Measurements from ENCODE around the gene SIRT5.

SIRT5 gene

GRCh38 chr6:13568970-13569369 lies 5.4 kb upstream of the SIRT5 start:
- Histone ChIP-seq H2BK120ac (ENCODE audit: low read depth, low read length) (no peak overlapping the region), H4K8ac (ENCODE audit: low read length) (no peak overlapping the region), H2AFZ (ENCODE audit: low read depth, low read length) (no peak overlapping the region), H3K79me1 (replicated peaks; ENCODE audit: low read length, poor library complexity, severe bottlenecking) (peaks cover 9% of the 10 kb centered on the region), H2BK5ac (ENCODE audit: low read depth, low read length, poor library complexity, severe bottlenecking) (no peak overlapping the region), H3K36me3 (ENCODE audit: control insufficient read depth in 1 of 2, insufficient read depth in 2 of 2, low read depth in 1 of 2, low read length in 2 of 2) (peaks cover 0 to 7% of the 10 kb centered on the region in 2 experiments), H2BK15ac (ENCODE audit: low read depth, poor library complexity, severe bottlenecking) (no peak overlapping the region), H3K9me3 (ENCODE audit: control insufficient read depth, low read length) (no peaks in the 10 kb centered on the region), H3K18ac (ENCODE audit: low read depth in 1 of 2, low read length in 2 of 2) (no peak overlapping the region), H3K4ac (ENCODE audit: low read depth in 1 of 2, low read length in 2 of 2) (no peak overlapping the region), H3K4me3 (ENCODE audit: insufficient read depth in 1 of 2, low read depth in 1 of 2, low read length in 2 of 2) (no peak overlapping the region), H3K23ac (ENCODE audit: low read length in 2 of 2) (no peak overlapping the region), H3K27me3 (ENCODE audit: control insufficient read depth in 1 of 2, insufficient read depth in 1 of 2, low read length in 2 of 2) (peaks cover 2 to 30% of the 10 kb centered on the region in 2 experiments), H2AK5ac (ENCODE audit: low read length, severe bottlenecking) (no peak overlapping the region), H3K4me2 (ENCODE audit: low read length, poor library complexity, severe bottlenecking) (no peak overlapping the region), H3K14ac (ENCODE audit: low read length in 2 of 2) (no peak overlapping the region), H2BK12ac (ENCODE audit: low read length in 2 of 2) (no peak overlapping the region), H3K27ac (ENCODE audit: low read length, poor library complexity, severe bottlenecking) (no peak overlapping the region), H4K91ac (ENCODE audit: low read length) (no peak overlapping the region), H3K4me1 (ENCODE audit: control insufficient read depth, insufficient read depth, low read depth, low read length) (no peaks in the 10 kb centered on the region), H3K9ac (ENCODE audit: low read length) (no peak overlapping the region)
- WGBS, result 96% methylated on average over 4 of the region's 5 CpGs
- no peak for DNase-seq

- no peak overlapping the region for H3K27ac ChIP-seq (ENCODE audit: low read length, poor library complexity, severe bottlenecking)
- no peak overlapping the region for H3K23ac ChIP-seq (ENCODE audit: low read length in 2 of 2)
- no peak overlapping the region for H3K14ac ChIP-seq (ENCODE audit: low read length in 2 of 2)
- DNase-seq, result no peak
- H3K4me3 ChIP-seq (ENCODE audit: insufficient read depth in 1 of 2, low read depth in 1 of 2, low read length in 2 of 2), result no peak overlapping the region
- H2BK120ac ChIP-seq (ENCODE audit: low read depth, low read length), result no peak overlapping the region
- 92% methylated on average over 6 of the region's 7 CpGs for WGBS
- no peak overlapping the region for H3K18ac ChIP-seq (ENCODE audit: low read depth in 1 of 2, low read length in 2 of 2)
- H4K91ac ChIP-seq (ENCODE audit: low read length), result no peak overlapping the region
- peaks cover 0 to 7% of the 10 kb centered on the region in 2 experiments for H3K36me3 ChIP-seq (ENCODE audit: control insufficient read depth in 1 of 2, insufficient read depth in 2 of 2, low read depth in 1 of 2, low read length in 2 of 2)
- no peak overlapping the region for H3K9ac ChIP-seq (ENCODE audit: low read length)
- no peak overlapping the region for H4K8ac ChIP-seq (ENCODE audit: low read length)
- H3K4me1 ChIP-seq (ENCODE audit: control insufficient read depth, insufficient read depth, low read depth, low read length), result peaks cover 5% of the 10 kb centered on the region
- no peak overlapping the region for H2BK15ac ChIP-seq (ENCODE audit: low read depth, poor library complexity, severe bottlenecking)
- H2BK12ac ChIP-seq (ENCODE audit: low read length in 2 of 2), result no peak overlapping the region
- no peak overlapping the region for H3K4me2 ChIP-seq (ENCODE audit: low read length, poor library complexity, severe bottlenecking)
- no peak overlapping the region for H2AFZ ChIP-seq (ENCODE audit: low read depth, low read length)
- no peak overlapping the region for H2AK5ac ChIP-seq (ENCODE audit: low read length, severe bottlenecking)
- no peak overlapping the region for H2BK5ac ChIP-seq (ENCODE audit: low read depth, low read length, poor library complexity, severe bottlenecking)
- H3K79me1 ChIP-seq (replicated peaks; ENCODE audit: low read length, poor library complexity, severe bottlenecking), result peaks cover 13% of the 10 kb centered on the region
- H3K4ac ChIP-seq (ENCODE audit: low read depth in 1 of 2, low read length in 2 of 2), result no peak overlapping the region
- no peaks in the 10 kb centered on the region for H3K9me3 ChIP-seq (ENCODE audit: control insufficient read depth, low read length)
- H3K27me3 ChIP-seq (ENCODE audit: control insufficient read depth in 1 of 2, insufficient read depth in 1 of 2, low read length in 2 of 2), result peaks cover 0 to 13% of the 10 kb centered on the region in 2 experiments
Measured at GRCh38 chr6:13572240-13572639, 2.2 kb upstream of the SIRT5 start.

GRCh38 chr6:13572951-13573654 lies 1.3 kb upstream of the SIRT5 start:
- Histone ChIP-seq H3K79me1 (replicated peaks; ENCODE audit: low read length, poor library complexity, severe bottlenecking) (peaks cover 13% of the 10 kb centered on the region), H3K23ac (ENCODE audit: low read length in 2 of 2) (peak overlapping the region in 1 of 2 experiments; percentile 49), H3K36me3 (ENCODE audit: control insufficient read depth in 1 of 2, insufficient read depth in 2 of 2, low read depth in 1 of 2, low read length in 2 of 2) (peaks cover 0 to 7% of the 10 kb centered on the region in 2 experiments), H3K27ac (ENCODE audit: low read length, poor library complexity, severe bottlenecking) (no peak overlapping the region), H2BK120ac (ENCODE audit: low read depth, low read length) (no peak overlapping the region), H4K91ac (ENCODE audit: low read length) (no peak overlapping the region), H2AK5ac (ENCODE audit: low read length, severe bottlenecking) (peak overlapping the region; percentile 31), H3K9ac (ENCODE audit: low read length) (peak overlapping the region; percentile 92), H3K27me3 (ENCODE audit: control insufficient read depth in 1 of 2, insufficient read depth in 1 of 2, low read length in 2 of 2) (peaks cover 0 to 11% of the 10 kb centered on the region in 2 experiments), H3K9me3 (ENCODE audit: control insufficient read depth, low read length) (no peaks in the 10 kb centered on the region), H3K4me2 (ENCODE audit: low read length, poor library complexity, severe bottlenecking) (peak overlapping the region; percentile 95), H2BK15ac (ENCODE audit: low read depth, poor library complexity, severe bottlenecking) (no peak overlapping the region), H2AFZ (ENCODE audit: low read depth, low read length) (no peak overlapping the region), H2BK12ac (ENCODE audit: low read length in 2 of 2) (no peak overlapping the region), H3K18ac (ENCODE audit: low read depth in 1 of 2, low read length in 2 of 2) (no peak overlapping the region), H4K8ac (ENCODE audit: low read length) (peak overlapping the region; percentile 61), H3K4me3 (ENCODE audit: insufficient read depth in 1 of 2, low read depth in 1 of 2, low read length in 2 of 2) (peak overlapping the region in 1 of 2 experiments; percentile 93), H3K4me1 (ENCODE audit: control insufficient read depth, insufficient read depth, low read depth, low read length) (peaks cover 5% of the 10 kb centered on the region), H3K14ac (ENCODE audit: low read length in 2 of 2) (no peak overlapping the region), H2BK5ac (ENCODE audit: low read depth, low read length, poor library complexity, severe bottlenecking) (no peak overlapping the region), H3K4ac (ENCODE audit: low read depth in 1 of 2, low read length in 2 of 2) (no peak overlapping the region)
- 93% methylated on average over 14 of the region's 16 CpGs for WGBS
- no peak for DNase-seq

- H3K9me3 ChIP-seq (ENCODE audit: control insufficient read depth, low read length), result no peaks in the 10 kb centered on the region
- no peak overlapping the region for H2BK5ac ChIP-seq (ENCODE audit: low read depth, low read length, poor library complexity, severe bottlenecking)
- H3K4ac ChIP-seq (ENCODE audit: low read depth in 1 of 2, low read length in 2 of 2), result peak overlapping the region in 1 of 2 experiments; percentile 63
- H3K4me1 ChIP-seq (ENCODE audit: control insufficient read depth, insufficient read depth, low read depth, low read length), result peaks cover 5% of the 10 kb centered on the region
- H2AFZ ChIP-seq (ENCODE audit: low read depth, low read length), result peak overlapping the region; percentile 76
- peak overlapping the region in 1 of 2 experiments; percentile 49 for H3K23ac ChIP-seq (ENCODE audit: low read length in 2 of 2)
- H3K9ac ChIP-seq (ENCODE audit: low read length), result peak overlapping the region; percentile 92
- H2BK15ac ChIP-seq (ENCODE audit: low read depth, poor library complexity, severe bottlenecking), result no peak overlapping the region
- no peak overlapping the region for H2BK12ac ChIP-seq (ENCODE audit: low read length in 2 of 2)
- peaks cover 0 to 11% of the 10 kb centered on the region in 2 experiments for H3K27me3 ChIP-seq (ENCODE audit: control insufficient read depth in 1 of 2, insufficient read depth in 1 of 2, low read length in 2 of 2)
- H3K27ac ChIP-seq (ENCODE audit: low read length, poor library complexity, severe bottlenecking), result peak overlapping the region; percentile 5
- H3K4me3 ChIP-seq (ENCODE audit: insufficient read depth in 1 of 2, low read depth in 1 of 2, low read length in 2 of 2), result peak overlapping the region; percentile 53 to 93
- H3K36me3 ChIP-seq (ENCODE audit: control insufficient read depth in 1 of 2, insufficient read depth in 2 of 2, low read depth in 1 of 2, low read length in 2 of 2), result peaks cover 0 to 7% of the 10 kb centered on the region in 2 experiments
- peak overlapping the region; percentile 31 for H2AK5ac ChIP-seq (ENCODE audit: low read length, severe bottlenecking)
- peak; percentile 56 for DNase-seq
- H2BK120ac ChIP-seq (ENCODE audit: low read depth, low read length), result peak overlapping the region; percentile 43
- H3K14ac ChIP-seq (ENCODE audit: low read length in 2 of 2), result peak overlapping the region in 1 of 2 experiments; percentile 26
- peaks cover 13% of the 10 kb centered on the region for H3K79me1 ChIP-seq (replicated peaks; ENCODE audit: low read length, poor library complexity, severe bottlenecking)
- peak overlapping the region; percentile 95 for H3K4me2 ChIP-seq (ENCODE audit: low read length, poor library complexity, severe bottlenecking)
- WGBS, result 13% methylated on average over 12 of the region's 14 CpGs
- peak overlapping the region; percentile 23 to 77 for H3K18ac ChIP-seq (ENCODE audit: low read depth in 1 of 2, low read length in 2 of 2)
- H4K8ac ChIP-seq (ENCODE audit: low read length), result peak overlapping the region; percentile 72
- H4K91ac ChIP-seq (ENCODE audit: low read length), result no peak overlapping the region
Measured at GRCh38 chr6:13573669-13574110, 711 bp upstream of the SIRT5 start.
